Fibroblast of lung (primary cell): ENCODE results near the gene POLD1. TPM values are rescaled to one million over a fixed set of nuclear protein-coding genes. Genes with fewer than 3 reads are reported as not detected.

Experiments
- DNase-seq, 2 donors: peaks; one replicate each; pipeline versions ENCODE4 v3.0.0 to v3.0.0-alpha.2; 2010; ENCODE audit warnings: low read depth in 2 of 2
- H2AFZ ChIP-seq: 2 replicates; pipeline ENCODE4 v1.5.1; 2012; ENCODE audit warnings: low read length, control low read depth, inconsistent platforms
- H3K27ac ChIP-seq: 2 replicates; pipeline ENCODE4 v1.5.1; 2011; ENCODE audit warnings: low read length, control low read depth; ENCODE audit not compliant: insufficient read depth
- H3K27me3 ChIP-seq: 2 replicates; pipeline ENCODE4 v1.5.1; 2011; ENCODE audit warnings: mild to moderate bottlenecking, low read length; ENCODE audit not compliant: control insufficient read depth, insufficient read depth
- H3K36me3 ChIP-seq: 2 replicates; pipeline ENCODE4 v1.5.1; 2011; ENCODE audit warnings: low read length; ENCODE audit not compliant: control insufficient read depth, insufficient read depth
- H3K4me1 ChIP-seq: 2 replicates; pipeline ENCODE4 v1.5.1; 2011; ENCODE audit warnings: low read length; ENCODE audit not compliant: control insufficient read depth, insufficient read depth; ENCODE audit errors: extremely low read depth
- H3K4me2 ChIP-seq: 2 replicates; pipeline ENCODE4 v1.5.1; 2011; ENCODE audit warnings: low read length, control low read depth; ENCODE audit not compliant: insufficient read depth; ENCODE audit errors: extremely low read depth
- H3K4me3 ChIP-seq, 4 experiments: fragments of 200-600 bp in 1 of 4; sonication (generic) in 1 of 4; replicated peaks in 1 of 4; 2 replicates each; pipeline ENCODE4 v1.5.1; 2011 to 2016; ENCODE audit warnings: low read length in 4 of 4, low read depth in 3 of 4, mild to moderate bottlenecking in 3 of 4, control low read depth in 2 of 4, inconsistent platforms in 1 of 4, mixed read lengths in 1 of 4; ENCODE audit not compliant: insufficient read depth in 1 of 4; ENCODE audit errors: control extremely low read depth in 1 of 4
- H3K79me2 ChIP-seq: 2 replicates; pipeline ENCODE4 v1.5.1; 2012; ENCODE audit warnings: mild to moderate bottlenecking, low read length, inconsistent platforms; ENCODE audit not compliant: control insufficient read depth, insufficient read depth
- H3K9ac ChIP-seq: 2 replicates; pipeline ENCODE4 v1.5.1; 2011; ENCODE audit warnings: mild to moderate bottlenecking, low read length, control low read depth; ENCODE audit not compliant: insufficient read depth
- H3K9me3 ChIP-seq: 2 replicates; pipeline ENCODE4 v1.5.1; 2012; ENCODE audit warnings: low read depth, low read length; ENCODE audit not compliant: control insufficient read depth, insufficient read depth
- H4K20me1 ChIP-seq: 2 replicates; pipeline ENCODE4 v1.5.1; 2011; ENCODE audit warnings: low read length; ENCODE audit not compliant: control insufficient read depth, insufficient read depth; ENCODE audit errors: extremely low read depth
- CTCF ChIP-seq, 2 donors: IDR thresholded peaks in 1 of 2; conservative IDR thresholded peaks in 1 of 2; 1 replicate in 1 of 2; 2 replicates in 1 of 2; pipeline ENCODE4 v1.5.1; 2011 to 2012; ENCODE audit warnings: low read length in 2 of 2, control low read depth in 1 of 2, inconsistent platforms in 1 of 2, low read depth in 1 of 2, mild to moderate bottlenecking in 1 of 2
- EZH2 ChIP-seq: IDR thresholded peaks from 2 replicates; pipeline ENCODE4 v1.5.1; 2012; ENCODE audit warnings: low read length, control low read depth, mild to moderate bottlenecking; ENCODE audit errors: missing control alignments
- polyA plus RNA-seq, 2 donors: library from polyadenylated mRNA; depleted of rRNA in 1 of 2; stranded (reverse) in 1 of 2; unstranded in 1 of 2; fragments of >200 nt; gene quantifications; 2 replicates each; pipeline ENCODE4 v1.2.1, GENCODE V29; 2011 to 2012; ENCODE audit warnings: missing spikeins in 1 of 2
- total RNA-seq: library from RNA; depleted of rRNA; stranded (reverse); fragments of >200 nt; gene quantifications from 2 replicates; pipeline ENCODE4 v1.2.1, GENCODE V29; 2014

POLD1 gene
- total and polyA plus RNA-seq, 2 donors (not counting 1 experiment from before 2014, with no cell fraction given), result 4.0 to 23.6 TPM

GRCh38 chr19:50377051-50377461 is 7.1 kb upstream of the POLD1 start:
- peaks cover 24% of the 10 kb centered on the region for H3K36me3 ChIP-seq
- H3K9me3 ChIP-seq, result no peaks in the 10 kb centered on the region
- no peak overlapping the region for H3K27ac ChIP-seq
- DNase-seq, result no peak
- H3K9ac ChIP-seq, result no peak overlapping the region
- H2AFZ ChIP-seq, result no peak overlapping the region
- no peak for TF ChIP-seq CTCF (conservative IDR thresholded peaks at IDR 0.05 in 1 of 2, IDR thresholded peaks at IDR 0.05 in 1 of 2; ENCODE audit: low read depth in 1 of 2, low read length in 2 of 2)
- TF ChIP-seq EZH2, result no peak
- no peaks in the 10 kb centered on the region for H3K27me3 ChIP-seq
- H3K79me2 ChIP-seq, result no peaks in the 10 kb centered on the region
- peak overlapping the region in 3 of 4 experiments; percentile 18 to 38 (median 33) for H3K4me3 ChIP-seq
- peak overlapping the region; percentile 13 for H3K4me2 ChIP-seq
- H3K4me1 ChIP-seq, result no peaks in the 10 kb centered on the region
- H4K20me1 ChIP-seq, result no peaks in the 10 kb centered on the region

GRCh38 chr19:50377517-50377916 is 6.6 kb upstream of the POLD1 start:
- no peak overlapping the region for H2AFZ ChIP-seq
- H4K20me1 ChIP-seq, result no peaks in the 10 kb centered on the region
- H3K9me3 ChIP-seq, result no peaks in the 10 kb centered on the region
- no peak for DNase-seq
- no peak overlapping the region for H3K4me2 ChIP-seq
- H3K9ac ChIP-seq, result no peak overlapping the region
- no peak overlapping the region for H3K4me3 ChIP-seq
- H3K4me1 ChIP-seq, result no peaks in the 10 kb centered on the region
- peaks cover 27% of the 10 kb centered on the region for H3K36me3 ChIP-seq
- TF ChIP-seq CTCF (conservative IDR thresholded peaks at IDR 0.05 in 1 of 2, IDR thresholded peaks at IDR 0.05 in 1 of 2; ENCODE audit: low read depth in 1 of 2, low read length in 2 of 2) (no peak), EZH2 (no peak)
- H3K79me2 ChIP-seq, result no peaks in the 10 kb centered on the region
- no peak overlapping the region for H3K27ac ChIP-seq
- H3K27me3 ChIP-seq, result no peaks in the 10 kb centered on the region

- Histone ChIP-seq H3K27ac (no peak overlapping the region), H3K4me1 (no peaks in the 10 kb centered on the region), H3K4me2 (no peak overlapping the region), H3K9me3 (no peaks in the 10 kb centered on the region), H3K4me3 (no peak overlapping the region), H2AFZ (no peak overlapping the region), H3K36me3 (peaks cover 28% of the 10 kb centered on the region), H3K27me3 (no peaks in the 10 kb centered on the region), H4K20me1 (no peaks in the 10 kb centered on the region), H3K9ac (no peak overlapping the region), H3K79me2 (no peaks in the 10 kb centered on the region)
- no peak for TF ChIP-seq EZH2
- no peak for TF ChIP-seq CTCF (conservative IDR thresholded peaks at IDR 0.05 in 1 of 2, IDR thresholded peaks at IDR 0.05 in 1 of 2; ENCODE audit: low read depth in 1 of 2, low read length in 2 of 2)
- no peak for DNase-seq
Observed at GRCh38 chr19:50378169-50378862, 5.8 kb upstream of the POLD1 start.
